Parathyroid adenoma (tissue), 2 donors: ENCODE data around the gene PTPRD.

Experiments
- H2AFZ ChIP-seq: fragments of 300-600 bp; sonication (generic); one replicate; pipeline ENCODE4 v1.7.0; 2017; ENCODE audit warnings: antibody characterized with exemption, mild to moderate bottlenecking
- H3K27ac ChIP-seq: fragments of 300-600 bp; sonication (generic); one replicate; pipeline ENCODE4 v1.7.0; 2017
- H3K27me3 ChIP-seq: fragments of 300-600 bp; sonication (generic); one replicate; pipeline ENCODE4 v1.7.0; 2017; ENCODE audit warnings: low read length; ENCODE audit not compliant: control insufficient read depth, insufficient read depth
- H3K36me3 ChIP-seq: fragments of 300-600 bp; sonication (generic); one replicate; pipeline ENCODE4 v1.7.0; 2017; ENCODE audit warnings: low read length; ENCODE audit not compliant: control insufficient read depth, insufficient read depth
- H3K4me1 ChIP-seq: fragments of 300-600 bp; sonication (generic); one replicate; pipeline ENCODE4 v1.7.0; 2017; ENCODE audit warnings: control low read depth
- H3K4me2 ChIP-seq: fragments of 300-600 bp; sonication (generic); one replicate; pipeline ENCODE4 v1.7.0; 2017; ENCODE audit warnings: low read length
- H3K4me3 ChIP-seq: fragments of 300-600 bp; sonication (generic); one replicate; pipeline ENCODE4 v1.7.0; 2017; ENCODE audit warnings: low read depth, low read length
- H3K79me2 ChIP-seq: fragments of 300-600 bp; sonication (generic); one replicate; pipeline ENCODE4 v1.7.0; 2017; ENCODE audit warnings: control low read depth
- H3K9ac ChIP-seq: fragments of 300-600 bp; sonication (generic); one replicate; pipeline ENCODE4 v1.7.0; 2017; ENCODE audit warnings: mild to moderate bottlenecking
- H3K9me3 ChIP-seq: fragments of 300-600 bp; sonication (generic); one replicate; pipeline ENCODE4 v1.7.0; 2017; ENCODE audit warnings: low read length; ENCODE audit not compliant: control insufficient read depth
- TF ChIP-seq, protein P1 (sequence below): fragments of 300-600 bp; sonication (generic); IDR thresholded peaks from one replicate; pipeline ENCODE4 v1.7.0; 2017; ENCODE audit warnings: antibody characterized with exemption, mild to moderate bottlenecking
- donor health status: primary hyperparathyroidism.

The PTPRD gene

DNA sequence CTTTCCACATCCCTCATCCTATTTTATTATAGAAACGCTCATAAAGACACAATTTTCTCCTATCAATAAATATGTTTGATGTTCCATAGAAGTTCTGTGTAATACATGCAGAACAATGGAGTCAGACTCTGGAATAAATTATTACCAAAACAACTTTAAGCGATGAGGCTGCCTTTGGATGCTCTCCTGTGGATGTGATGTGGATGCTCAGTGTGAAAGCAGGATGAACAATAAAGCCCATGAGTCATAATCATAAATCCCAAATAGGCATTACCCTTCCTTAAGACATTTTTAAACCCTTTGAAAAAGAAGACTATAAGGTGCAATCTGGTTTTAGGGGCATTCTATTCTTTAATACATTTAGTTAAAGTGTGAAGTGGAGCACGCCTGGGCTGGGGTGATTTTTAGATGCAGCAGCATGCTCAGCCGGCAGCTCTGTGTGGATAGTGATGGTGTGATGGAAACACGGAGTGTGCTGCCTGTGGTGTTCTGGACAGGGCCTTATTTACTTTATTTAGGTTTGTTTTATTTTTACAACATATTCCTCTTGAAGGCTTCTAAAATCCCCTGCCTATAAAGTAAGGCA, 991.4 kb downstream of the PTPRD start:
- no peak overlapping the region for H3K27ac ChIP-seq
- H3K4me3 ChIP-seq = no peak overlapping the region
- H3K9me3 ChIP-seq = no peaks in the 10 kb centered on the region
- TF ChIP-seq, protein P1, sequence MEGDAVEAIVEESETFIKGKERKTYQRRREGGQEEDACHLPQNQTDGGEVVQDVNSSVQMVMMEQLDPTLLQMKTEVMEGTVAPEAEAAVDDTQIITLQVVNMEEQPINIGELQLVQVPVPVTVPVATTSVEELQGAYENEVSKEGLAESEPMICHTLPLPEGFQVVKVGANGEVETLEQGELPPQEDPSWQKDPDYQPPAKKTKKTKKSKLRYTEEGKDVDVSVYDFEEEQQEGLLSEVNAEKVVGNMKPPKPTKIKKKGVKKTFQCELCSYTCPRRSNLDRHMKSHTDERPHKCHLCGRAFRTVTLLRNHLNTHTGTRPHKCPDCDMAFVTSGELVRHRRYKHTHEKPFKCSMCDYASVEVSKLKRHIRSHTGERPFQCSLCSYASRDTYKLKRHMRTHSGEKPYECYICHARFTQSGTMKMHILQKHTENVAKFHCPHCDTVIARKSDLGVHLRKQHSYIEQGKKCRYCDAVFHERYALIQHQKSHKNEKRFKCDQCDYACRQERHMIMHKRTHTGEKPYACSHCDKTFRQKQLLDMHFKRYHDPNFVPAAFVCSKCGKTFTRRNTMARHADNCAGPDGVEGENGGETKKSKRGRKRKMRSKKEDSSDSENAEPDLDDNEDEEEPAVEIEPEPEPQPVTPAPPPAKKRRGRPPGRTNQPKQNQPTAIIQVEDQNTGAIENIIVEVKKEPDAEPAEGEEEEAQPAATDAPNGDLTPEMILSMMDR = no peak
- no peak overlapping the region for H3K4me2 ChIP-seq
- H3K27me3 ChIP-seq = no peaks in the 10 kb centered on the region
- no peaks in the 10 kb centered on the region for H3K36me3 ChIP-seq
- no peak overlapping the region for H3K9ac ChIP-seq
- H3K4me1 ChIP-seq = no peaks in the 10 kb centered on the region
- H2AFZ ChIP-seq = no peak overlapping the region
- no peaks in the 10 kb centered on the region for H3K79me2 ChIP-seq

DNA sequence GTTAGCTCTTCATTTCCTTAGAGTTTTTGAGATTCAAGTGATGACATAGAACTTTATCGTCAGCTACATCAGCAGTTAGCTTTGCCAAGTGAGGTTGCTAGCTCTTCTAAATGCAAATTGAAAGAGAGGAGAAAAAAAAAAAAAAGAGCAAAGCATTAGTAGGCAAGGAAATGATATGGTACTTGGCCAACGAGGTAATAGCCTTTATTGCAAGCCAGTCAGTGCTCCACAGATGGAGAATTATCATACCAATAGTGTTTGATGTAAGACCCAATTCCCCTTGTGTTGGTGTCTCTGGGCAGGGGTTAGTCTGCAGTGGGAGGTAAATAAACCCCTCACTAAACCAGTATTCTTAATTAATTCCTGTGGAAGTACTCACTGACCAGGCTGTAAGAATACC, 992.1 kb downstream of the PTPRD start:
- H2AFZ ChIP-seq = no peak overlapping the region
- no peak overlapping the region for H3K27ac ChIP-seq
- no peak overlapping the region for H3K4me2 ChIP-seq
- no peak overlapping the region for H3K9ac ChIP-seq
- H3K27me3 ChIP-seq = no peaks in the 10 kb centered on the region
- no peaks in the 10 kb centered on the region for H3K4me1 ChIP-seq
- H3K79me2 ChIP-seq = no peaks in the 10 kb centered on the region
- no peak overlapping the region for H3K4me3 ChIP-seq
- TF ChIP-seq, protein P1 = no peak
- H3K36me3 ChIP-seq = no peaks in the 10 kb centered on the region
- no peaks in the 10 kb centered on the region for H3K9me3 ChIP-seq

GRCh38 chr9:9615086-9615485, 997.7 kb downstream of the PTPRD start:
- no peaks in the 10 kb centered on the region for H3K36me3 ChIP-seq
- no peak overlapping the region for H2AFZ ChIP-seq
- no peaks in the 10 kb centered on the region for H3K9me3 ChIP-seq
- no peaks in the 10 kb centered on the region for H3K79me2 ChIP-seq
- no peaks in the 10 kb centered on the region for H3K4me1 ChIP-seq
- TF ChIP-seq, protein P1 = no peak
- H3K27ac ChIP-seq = no peak overlapping the region
- H3K4me2 ChIP-seq = no peak overlapping the region
- H3K4me3 ChIP-seq = no peak overlapping the region
- no peaks in the 10 kb centered on the region for H3K27me3 ChIP-seq
- no peak overlapping the region for H3K9ac ChIP-seq

DNA sequence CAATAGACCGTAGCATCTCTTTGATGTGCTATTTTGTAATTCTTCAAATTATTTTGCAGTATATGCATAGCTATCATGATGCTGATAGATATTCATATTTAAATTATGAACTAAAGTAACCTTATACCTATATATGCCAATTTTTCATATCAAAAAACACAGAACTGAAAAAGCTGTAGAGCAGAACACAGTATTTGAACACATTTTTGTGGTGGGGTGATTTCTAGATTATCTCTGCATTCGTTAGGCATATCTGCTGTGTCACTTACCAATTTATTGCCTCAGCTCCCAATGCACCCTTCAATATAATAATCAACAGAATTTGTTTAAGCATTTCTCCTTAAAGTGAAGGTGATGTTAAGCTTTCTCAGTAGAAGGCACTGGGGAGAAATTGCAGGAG, 998.2 kb downstream of the PTPRD start:
- H3K27me3 ChIP-seq = no peaks in the 10 kb centered on the region
- TF ChIP-seq, protein P1 = no peak
- H2AFZ ChIP-seq = no peak overlapping the region
- H3K4me3 ChIP-seq = no peak overlapping the region
- H3K9ac ChIP-seq = no peak overlapping the region
- no peak overlapping the region for H3K27ac ChIP-seq
- no peaks in the 10 kb centered on the region for H3K36me3 ChIP-seq
- H3K4me2 ChIP-seq = no peak overlapping the region
- H3K79me2 ChIP-seq = no peaks in the 10 kb centered on the region
- no peaks in the 10 kb centered on the region for H3K9me3 ChIP-seq
- H3K4me1 ChIP-seq = no peaks in the 10 kb centered on the region

DNA sequence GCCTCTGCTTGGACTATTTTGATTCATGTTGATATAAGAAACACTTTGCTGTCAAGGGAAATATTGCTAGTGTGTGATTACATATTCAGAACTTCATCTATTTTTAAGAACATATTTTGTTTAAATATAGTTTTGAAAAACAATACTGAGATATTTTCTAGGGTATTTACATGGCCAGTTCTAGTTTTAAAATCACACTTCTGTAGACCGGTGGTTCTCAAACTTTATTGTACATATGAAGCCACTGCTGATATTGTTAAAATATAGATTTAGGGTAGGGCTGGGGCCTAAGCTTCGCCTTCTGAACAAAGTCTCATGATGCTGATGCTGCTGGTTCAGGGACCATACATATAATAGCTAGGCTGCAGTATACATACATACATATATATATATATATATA, 1000.0 kb downstream of the PTPRD start:
- H3K27ac ChIP-seq = no peak overlapping the region
- no peaks in the 10 kb centered on the region for H3K27me3 ChIP-seq
- H3K4me1 ChIP-seq = no peaks in the 10 kb centered on the region

More for the DNA sequence above, 1000.0 kb downstream of the PTPRD start:
- no peaks in the 10 kb centered on the region for H3K9me3 ChIP-seq
- no peak overlapping the region for H2AFZ ChIP-seq
- H3K4me3 ChIP-seq = no peak overlapping the region
- H3K79me2 ChIP-seq = no peaks in the 10 kb centered on the region
- TF ChIP-seq, protein P1 = no peak
- no peaks in the 10 kb centered on the region for H3K36me3 ChIP-seq
- H3K4me2 ChIP-seq = no peak overlapping the region
- H3K9ac ChIP-seq = no peak overlapping the region
